B cell (primary cell): ENCODE data around the gene CRYBG2. TPM values are rescaled to one million over a fixed set of nuclear protein-coding genes. Genes with fewer than 3 reads are reported as not detected.
"Not testable (repeated sequence)": the region's sequence is repeated elsewhere in the genome, so short reads cannot be mapped to it uniquely, and the experiment has no call there.

Experiments
- ATAC-seq: fragments of 200-7000 bp; cut with Tn5 transposase; one replicate; pipeline ENCODE4 v1.10.0; 2021; ENCODE audit warnings: low read depth, mild to moderate bottlenecking, moderate number of reproducible peaks, moderate library complexity
- CTCF ChIA-PET: fragments of 350-600 bp; sonication (Branson Sonifier 250); formaldehyde crosslinking; loops from one replicate; lab custom pipeline; 2021; ENCODE audit warnings: antibody characterized with exemption, inconsistent platforms; lab: Charles Lee
- POLR2A ChIA-PET: fragments of 350-600 bp; sonication (Branson Sonifier 250); formaldehyde crosslinking; loops from one replicate; lab custom pipeline; 2021; ENCODE audit warnings: antibody characterized with exemption; lab: Charles Lee
- DNase-seq: peaks from one replicate; pipeline ENCODE4 v3.0.0; 2013
- H2AFZ ChIP-seq: 2 replicates; pipeline ENCODE4 v1.6.1; 2012; ENCODE audit warnings: mild to moderate bottlenecking, low read depth, low read length; ENCODE audit not compliant: insufficient read depth, poor library complexity, severe bottlenecking
- H3K27ac ChIP-seq, 2 donors: 1 replicate in 1 of 2; 2 replicates in 1 of 2; pipeline ENCODE4 v1.5.1; 2012 to 2013; ENCODE audit warnings: low read length in 2 of 2, mild to moderate bottlenecking in 2 of 2, moderate library complexity in 1 of 2
- H3K27me3 ChIP-seq, 4 experiments: fragments of 200-600 bp in 1 of 4; sonication (generic) in 1 of 4; replicated peaks in 1 of 4; 1 replicate in 2 of 4; 2 replicates in 2 of 4; pipeline versions ENCODE4 v1.6.1 to v1.7.0; 2013 to 2016; ENCODE audit warnings: low read length in 3 of 4, mild to moderate bottlenecking in 2 of 4, mixed read lengths in 1 of 4, moderate library complexity in 1 of 4; ENCODE audit not compliant: insufficient read depth in 4 of 4, control insufficient read depth in 3 of 4; ENCODE audit errors: control extremely low read depth in 1 of 4
- H3K36me3 ChIP-seq, 2 experiments: replicated peaks in 1 of 2; 1 replicate in 1 of 2; 2 replicates in 1 of 2; pipeline versions ENCODE4 v1.6.1 to v1.7.1; 2013; ENCODE audit warnings: low read length in 1 of 2; ENCODE audit not compliant: insufficient read depth in 2 of 2, control insufficient read depth in 1 of 2; ENCODE audit errors: control extremely low read depth in 1 of 2, extremely low read depth in 1 of 2
- H3K4me1 ChIP-seq, 2 donors: fragments of 200-600 bp in 1 of 2; sonication (generic) in 1 of 2; 1 replicate in 1 of 2; 2 replicates in 1 of 2; pipeline versions ENCODE4 v1.5.1 to v1.6.1; 2013 to 2017; ENCODE audit warnings: low read length in 2 of 2; ENCODE audit not compliant: control insufficient read depth in 2 of 2, insufficient read depth in 2 of 2
- H3K4me2 ChIP-seq: replicated peaks from 2 replicates; pipeline ENCODE3; 2012; ENCODE audit warnings: mild to moderate bottlenecking, low read depth, low read length; ENCODE audit not compliant: poor library complexity, severe bottlenecking
- H3K4me3 ChIP-seq, 5 experiments: fragments of 200-600 bp in 1 of 5; sonication (generic) in 1 of 5; 1 replicate in 3 of 5; 2 replicates in 2 of 5; pipeline versions ENCODE4 v1.5.1 to v1.7.0; 2011 to 2016; ENCODE audit warnings: low read length in 4 of 5, mild to moderate bottlenecking in 4 of 5, low read depth in 2 of 5, control low read depth in 1 of 5, moderate library complexity in 1 of 5; ENCODE audit not compliant: insufficient read depth in 1 of 5; ENCODE audit errors: control extremely low read depth in 1 of 5, extremely low read depth in 1 of 5
- H3K79me2 ChIP-seq: fragments of 200-600 bp; sonication (generic); one replicate; pipeline ENCODE4 v1.6.0; 2016; ENCODE audit warnings: low read length; ENCODE audit not compliant: control insufficient read depth, insufficient read depth
- H3K9ac ChIP-seq: fragments of 200-600 bp; sonication (generic); 2 replicates; pipeline ENCODE4 v1.6.1; 2017; ENCODE audit warnings: mild to moderate bottlenecking, low read length, moderate library complexity
- H3K9me3 ChIP-seq, 3 donors: one replicate each; pipeline versions ENCODE4 v1.6.1 to v1.7.1; 2013; ENCODE audit warnings: low read length in 2 of 3; ENCODE audit not compliant: control insufficient read depth in 2 of 3, insufficient read depth in 1 of 3; ENCODE audit errors: control extremely low read depth in 1 of 3
- H4K20me1 ChIP-seq: 2 replicates; pipeline ENCODE4 v1.6.0; 2012; ENCODE audit warnings: mild to moderate bottlenecking, low read length; ENCODE audit not compliant: insufficient read depth, control insufficient read depth, poor library complexity, severe bottlenecking
- H3K27ac Mint-ChIP-seq: one replicate; pipeline ENCODE4 v1.8.0; 2021; ENCODE audit warnings: mixed read lengths
- H3K27me3 Mint-ChIP-seq: one replicate; pipeline ENCODE4 v1.8.0; 2021; ENCODE audit warnings: mixed read lengths
- H3K4me1 Mint-ChIP-seq: one replicate; pipeline ENCODE4 v1.8.0; 2021; ENCODE audit warnings: mixed read lengths
- H3K4me3 Mint-ChIP-seq: one replicate; pipeline ENCODE4 v1.8.0; 2021; ENCODE audit warnings: mixed read lengths
- H3K9me3 Mint-ChIP-seq: one replicate; pipeline ENCODE4 v1.8.0; 2022; ENCODE audit warnings: mixed read lengths; ENCODE audit not compliant: insufficient read depth
- CTCF ChIP-seq: fragments of 200-600 bp; IDR thresholded peaks from one replicate; pipeline ENCODE4 v1.8.0; 2022; ENCODE audit warnings: antibody characterized with exemption, mild to moderate bottlenecking
- EZH2 ChIP-seq: IDR thresholded peaks from 2 replicates; pipeline ENCODE4 v1.6.1; 2012; ENCODE audit warnings: borderline replicate concordance, low read depth, mild to moderate bottlenecking, moderate library complexity, low read length; ENCODE audit not compliant: insufficient read depth, poor library complexity, severe bottlenecking
- WGBS: methylation state at CpG from one replicate; pipeline ENCODE4 v1.1.5; 2013; ENCODE audit warnings: missing lambda C conversion rate; ENCODE audit not compliant: insufficient coverage; 5-methylcytosine and 5-hydroxymethylcytosine counted together
- intact Hi-C: fragments of 100-400 bp; cut with micrococcal nuclease; formaldehyde crosslinking; loops from one replicate; pipeline ENCODE4 v1.10.0; 2022
- polyA plus RNA-seq: library from polyadenylated mRNA; depleted of rRNA; stranded (reverse); fragments of >200 nt; gene quantifications from 2 replicates; pipeline ENCODE4 v1.2.3, GENCODE V29; 2012
- total RNA-seq, 2 donors: library from RNA; stranded (reverse); fragments of 120-200 nt in 1 of 2; gene quantifications; 1 replicate in 1 of 2; 2 replicates in 1 of 2; pipeline versions ENCODE4 v1.2.3 to v1.2.4, GENCODE V29; 2013 to 2022

CRYBG2 gene
- total and polyA plus RNA-seq, 2 donors (not counting 1 experiment from before 2014, with no cell fraction given), result 3.3 to 5.3 TPM

- Mint-ChIP-seq H3K27ac (no peak overlapping the region), H3K4me3 (no peak overlapping the region), H3K4me1 (peaks cover 46% of the 10 kb centered on the region), H3K9me3 (peaks cover 2% of the 10 kb centered on the region), H3K27me3 (no peaks in the 10 kb centered on the region)
- Histone ChIP-seq H4K20me1 (no peaks in the 10 kb centered on the region), H3K4me1 (peaks cover 22 to 51% of the 10 kb centered on the region in 2 donors), H3K27ac (no peak overlapping the region), H3K9ac (no peak overlapping the region), H3K36me3 (no peaks in the 10 kb centered on the region), H3K27me3 (no peaks in the 10 kb centered on the region), H2AFZ (no peak overlapping the region), H3K9me3 (peaks cover 0 to 6% (median 0%) of the 10 kb centered on the region in 3 donors), H3K4me3 (no peak overlapping the region), H3K79me2 (no peaks in the 10 kb centered on the region), H3K4me2 (no peak overlapping the region)
- POLR2A ChIA-PET, result no interaction called here
- no peak for DNase-seq
- CTCF ChIA-PET, result interaction anchor here (1.1 to 1.3 kb wide), 2 partner anchors 10 to 12 kb away, joined by 3 to 6 read pairs; no protein-coding TSS in a partner anchor
- TF ChIP-seq EZH2 (no peak), CTCF (no peak)
- no peak for ATAC-seq
- WGBS, result 48% methylated on average over 2 of the region's 2 CpGs
- intact Hi-C loops, result no loop called here
Observed at GRCh38 chr1:26373789-26374188, 19.9 kb upstream of the CRYBG2 start.

DNA sequence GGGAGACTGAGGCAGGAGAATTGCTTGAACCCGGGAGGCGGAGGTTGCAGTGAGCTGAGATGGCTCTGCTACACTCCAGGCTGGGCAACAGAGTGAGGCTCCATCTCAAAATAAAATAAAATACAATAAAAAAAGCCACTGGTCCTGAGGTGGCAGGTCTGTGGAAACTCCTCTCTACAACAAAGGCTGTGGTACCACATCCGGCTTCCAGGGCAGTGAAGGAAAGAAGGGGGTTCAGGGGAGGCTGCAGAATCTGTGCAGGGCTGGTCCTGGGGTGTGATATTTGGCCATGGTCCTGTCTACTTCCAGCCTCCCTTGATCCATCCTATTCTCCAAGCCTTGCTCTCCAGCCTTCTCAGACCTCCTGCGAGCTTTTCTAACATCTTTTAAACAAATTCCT lies 19.4 kb upstream of the CRYBG2 start:
- TF ChIP-seq CTCF (no peak), EZH2 (no peak)
- Histone ChIP-seq H3K4me2 (no peak overlapping the region), H2AFZ (no peak overlapping the region), H3K27ac (no peak overlapping the region), H3K27me3 (no peaks in the 10 kb centered on the region), H4K20me1 (no peaks in the 10 kb centered on the region), H3K9ac (no peak overlapping the region), H3K4me1 (peaks cover 17 to 46% of the 10 kb centered on the region in 2 donors), H3K9me3 (peaks cover 0 to 6% (median 0%) of the 10 kb centered on the region in 3 donors), H3K36me3 (no peaks in the 10 kb centered on the region), H3K4me3 (no peak overlapping the region), H3K79me2 (no peaks in the 10 kb centered on the region)
- no peak for DNase-seq
- Mint-ChIP-seq H3K4me1 (peaks cover 41% of the 10 kb centered on the region), H3K27me3 (no peaks in the 10 kb centered on the region), H3K27ac (no peak overlapping the region), H3K4me3 (no peak overlapping the region), H3K9me3 (peaks cover 2% of the 10 kb centered on the region)
- WGBS, result no CpG with 5 or more reads among the region's 4 CpGs
- ChIA-PET POLR2A (no interaction called here), CTCF (interaction anchor here (1.1 to 1.3 kb wide), 2 partner anchors 9 to 11 kb away, joined by 3 to 6 read pairs; no protein-coding TSS in a partner anchor)
- intact Hi-C loops, result no loop called here
- no peak for ATAC-seq

GRCh38 chr1:26372611-26373010 lies 18.7 kb upstream of the CRYBG2 start, which contains the start of gene ZNF683:
ZNF683 (minus strand) TSS chr1:26372750; CDS start chr1:26368571, 4,179 bp downstream.
- H4K20me1 ChIP-seq, CTCF ChIA-PET, H3K27ac ChIP-seq, DNase-seq, H2AFZ ChIP-seq, H3K27me3 ChIP-seq, H3K27ac Mint-ChIP-seq, H3K4me3 ChIP-seq, H3K36me3 ChIP-seq, H3K9me3 Mint-ChIP-seq, intact Hi-C loops, H3K4me2 ChIP-seq, H3K79me2 ChIP-seq, H3K4me3 Mint-ChIP-seq, H3K9me3 ChIP-seq, POLR2A ChIA-PET, ATAC-seq, H3K9ac ChIP-seq, H3K27me3 Mint-ChIP-seq: not testable (repeated sequence)
- H3K4me1 Mint-ChIP-seq, result peaks cover 34% of the 10 kb centered on the region
- 94% methylated on average over 3 of the region's 3 CpGs for WGBS
- peaks cover 10 to 40% of the 10 kb centered on the region in 2 donors for H3K4me1 ChIP-seq
